CD4-positive, alpha-beta T cell treated with Interleukin-15 for 4 hours (primary cell): ENCODE measurements around the gene GARIN3.
A peak's percentile ranks its signal among the peaks of the same experiment; 100 is the strongest.
"Not testable (repeated sequence)": the region's sequence is repeated elsewhere in the genome, so short reads cannot be mapped to it uniquely, and the experiment has no call there.

Experiments used
- DNase-seq: peaks from one replicate; pipeline ENCODE4 v3.0.0-alpha.2; 2020; ENCODE audit warnings: low spot score

Gene GARIN3

DNA sequence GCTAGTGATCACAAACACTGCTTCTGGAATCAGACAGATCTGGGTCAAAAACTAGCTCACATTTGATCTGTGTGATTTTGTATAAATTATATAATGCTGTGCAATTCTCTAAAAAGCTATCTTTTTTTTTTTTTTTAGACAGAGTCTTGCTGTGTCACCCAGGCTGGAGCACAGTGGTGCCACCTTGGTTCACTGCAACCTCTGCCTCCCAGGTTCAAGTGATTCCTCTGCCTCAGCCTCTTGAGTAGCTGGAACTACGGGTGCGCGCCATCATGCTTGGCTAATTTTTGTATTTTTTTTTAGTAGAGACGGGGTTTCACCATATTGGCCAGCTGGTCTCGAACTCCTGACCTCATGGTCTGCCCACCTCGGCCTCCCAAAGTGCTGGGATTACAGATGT, 19.1 kb upstream of the GARIN3 start:
- DNase-seq: not testable (repeated sequence)

DNA sequence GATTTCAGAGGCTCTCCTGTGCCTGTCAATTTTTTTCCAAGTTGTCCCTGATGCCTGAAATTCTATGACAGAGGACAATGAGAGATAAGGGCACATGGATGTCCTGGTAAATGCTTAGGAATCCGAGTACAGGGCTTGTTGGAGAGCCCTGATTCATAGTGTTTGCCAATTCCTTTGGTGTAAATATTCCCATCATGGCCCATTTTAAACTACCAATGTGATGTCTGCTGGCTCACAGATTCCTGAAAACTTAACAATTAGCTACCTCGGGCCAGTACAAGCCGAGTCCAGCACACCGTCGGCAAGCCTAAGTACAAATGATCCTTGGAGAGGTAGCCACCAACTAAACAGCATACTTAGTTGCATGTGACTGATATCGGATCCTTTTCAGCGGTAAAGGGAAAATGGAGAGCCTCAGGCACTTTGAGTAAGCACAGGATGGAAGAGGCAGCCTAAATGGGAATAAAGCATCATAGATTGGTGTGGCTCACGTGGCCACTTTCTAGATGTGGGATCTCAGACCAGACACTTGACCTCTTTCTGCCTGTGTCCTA, 18.1 kb upstream of the GARIN3 start:
- no peak for DNase-seq

DNA sequence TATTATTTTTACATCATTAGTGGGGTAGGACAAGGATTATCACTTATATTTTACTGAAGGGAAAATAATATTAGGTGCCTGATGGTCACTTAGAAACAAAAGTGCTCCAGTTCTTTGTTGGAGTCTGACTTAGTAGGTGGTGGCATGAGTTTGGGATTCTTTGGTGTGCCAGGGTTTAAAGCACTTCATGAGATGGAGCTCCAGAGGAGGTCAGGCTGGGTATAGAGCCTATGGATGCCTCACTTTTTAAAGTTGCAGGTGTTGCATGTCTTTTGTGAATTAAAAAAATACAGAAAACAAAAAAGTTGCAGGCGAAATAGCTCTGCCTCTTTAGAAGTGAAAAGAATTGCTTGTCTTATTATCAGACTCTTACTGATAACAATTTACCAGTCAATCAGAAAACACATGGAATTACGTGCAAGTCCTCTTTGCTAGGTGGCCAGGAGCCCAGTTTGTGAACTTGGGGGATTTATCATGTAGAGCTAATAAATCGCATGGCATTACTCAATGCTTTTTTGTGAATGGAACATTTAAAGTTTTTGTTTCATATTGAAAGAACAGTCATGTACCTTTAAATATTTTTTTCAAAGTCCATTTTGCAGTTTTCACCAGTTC, 16.2 kb upstream of the GARIN3 start:
- DNase-seq: no peak

DNA sequence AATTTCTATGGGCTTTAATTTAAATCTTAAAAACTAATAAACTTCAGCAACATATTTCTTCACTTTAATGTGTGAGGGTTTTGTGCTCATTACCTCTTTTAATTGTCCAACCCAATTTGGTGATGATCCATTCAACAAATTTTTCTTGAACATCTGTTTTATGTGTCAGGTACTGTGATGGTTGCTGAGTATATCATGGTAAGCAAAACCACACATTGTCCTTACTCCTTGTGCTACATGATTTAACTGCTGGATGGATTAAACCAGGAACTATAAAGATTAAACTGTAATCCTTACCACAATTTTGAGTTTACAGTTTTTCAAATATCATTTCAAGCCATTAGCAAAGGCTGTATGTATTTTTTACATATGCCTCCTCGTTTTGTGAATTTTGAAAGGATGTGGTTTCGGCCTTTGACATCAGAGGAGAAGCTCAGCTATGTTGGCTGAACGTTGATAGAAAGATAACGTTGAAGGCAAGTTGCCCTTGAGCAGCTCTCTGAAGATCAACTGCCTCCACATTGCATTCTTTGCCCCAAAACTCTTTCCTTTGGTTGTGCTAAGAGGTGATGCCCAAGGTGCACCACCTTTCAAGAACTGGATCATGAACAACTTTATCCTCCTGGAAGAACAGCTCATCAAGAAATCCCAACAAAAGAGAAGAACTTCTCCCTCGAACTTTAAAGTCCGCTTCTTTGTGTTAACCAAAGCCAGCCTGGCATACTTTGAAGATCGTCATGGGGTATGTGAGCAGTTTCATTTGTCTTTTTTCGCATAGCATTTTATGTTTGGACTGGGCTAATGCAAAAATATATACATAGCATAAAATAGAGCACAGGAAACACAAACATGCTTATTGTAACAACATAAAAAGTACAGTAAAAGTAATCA, 14.6 kb upstream of the GARIN3 start, which contains the start of gene ITK:
Gene ITK, plus strand, starts transcription at position 467 of the 891 bp plus-strand sequence. Its CDS starts 138 bp downstream, at position 605.
- peak; percentile 78 for DNase-seq

DNA sequence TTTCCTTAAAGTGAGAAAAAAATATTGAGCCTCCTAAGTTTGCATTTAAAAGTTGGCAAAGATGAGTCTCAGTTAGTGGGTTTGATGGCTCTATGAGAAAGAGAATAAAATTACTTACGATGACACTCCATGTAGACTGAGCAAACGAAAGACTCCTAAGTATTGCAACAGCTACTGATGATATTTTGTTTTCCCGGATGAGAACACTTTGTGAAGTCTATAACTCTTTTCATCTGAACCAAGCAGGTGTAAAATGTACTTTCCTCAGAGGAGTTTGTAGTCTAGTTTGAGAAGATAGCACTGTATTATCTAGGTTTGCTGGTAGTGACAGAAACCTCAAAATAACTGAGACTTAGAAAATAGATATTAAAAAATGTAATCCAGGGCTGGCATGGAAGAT, 12.9 kb upstream of the GARIN3 start:
- no peak for DNase-seq

DNA sequence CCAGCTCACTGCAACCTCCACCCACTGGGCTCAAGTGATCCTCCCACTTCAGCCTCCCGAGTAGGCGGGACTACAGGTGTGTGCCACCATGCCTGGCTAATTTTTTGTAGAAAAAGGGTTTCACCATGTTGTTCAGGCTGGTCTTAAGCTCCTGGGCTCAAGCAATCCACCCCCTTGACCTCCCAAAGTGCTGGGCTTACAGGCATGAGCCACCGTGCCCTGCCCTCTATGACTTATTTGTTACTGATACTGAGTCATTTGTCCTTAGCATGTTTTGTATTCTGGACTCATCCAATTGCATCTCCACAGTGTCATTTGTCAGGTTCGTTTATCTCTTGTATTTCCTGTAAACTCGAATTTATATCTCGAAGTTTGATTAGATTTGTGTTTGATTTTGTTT, 11.9 kb upstream of the GARIN3 start:
- no peak for DNase-seq

DNA sequence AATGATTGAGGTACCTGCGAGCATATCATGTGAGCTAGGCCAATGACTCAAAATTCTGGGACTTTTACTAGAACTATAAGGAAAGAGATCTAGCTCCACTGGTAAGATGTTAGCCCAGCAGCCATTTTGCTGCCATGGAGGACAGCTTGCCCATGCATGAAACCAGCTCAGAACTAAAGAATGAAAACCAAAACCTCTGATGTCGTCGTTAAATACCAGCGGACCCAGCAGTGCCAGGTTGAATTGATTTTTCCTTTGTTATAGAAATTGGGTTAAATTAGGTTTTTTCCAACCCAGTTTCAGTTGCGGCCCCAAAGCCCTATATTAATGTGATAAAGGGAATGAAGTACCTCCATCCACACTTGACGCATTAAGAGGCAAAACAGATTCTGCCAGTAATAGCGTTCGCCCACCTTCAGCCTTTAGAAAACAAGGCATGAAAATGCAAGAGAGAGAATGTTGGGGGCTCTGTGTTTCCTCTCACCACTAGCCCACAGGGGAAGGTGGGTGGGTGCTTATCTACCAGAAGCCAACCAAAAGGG, 9.1 kb upstream of the GARIN3 start:
- DNase-seq: no peak

DNA sequence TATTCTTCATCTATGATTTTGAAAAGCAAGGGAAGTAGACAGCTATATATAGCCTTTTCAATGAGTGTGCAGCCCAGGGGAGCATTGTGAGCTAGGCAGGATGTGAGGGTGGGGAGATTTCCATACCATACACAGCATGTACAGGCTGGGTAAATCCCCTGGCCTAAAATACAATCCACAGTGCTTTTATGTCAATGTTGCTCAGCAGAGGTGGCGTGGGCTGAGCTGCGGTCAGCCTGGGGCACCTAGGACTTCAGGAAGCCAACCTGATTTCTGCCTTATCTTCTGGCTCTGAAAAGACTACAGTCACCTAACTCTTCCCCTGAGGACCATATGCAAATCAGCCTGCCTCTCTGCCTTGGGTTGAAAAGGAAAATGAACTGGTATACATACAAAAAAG, 6.3 kb upstream of the GARIN3 start:
- peak; percentile 83 for DNase-seq

DNA sequence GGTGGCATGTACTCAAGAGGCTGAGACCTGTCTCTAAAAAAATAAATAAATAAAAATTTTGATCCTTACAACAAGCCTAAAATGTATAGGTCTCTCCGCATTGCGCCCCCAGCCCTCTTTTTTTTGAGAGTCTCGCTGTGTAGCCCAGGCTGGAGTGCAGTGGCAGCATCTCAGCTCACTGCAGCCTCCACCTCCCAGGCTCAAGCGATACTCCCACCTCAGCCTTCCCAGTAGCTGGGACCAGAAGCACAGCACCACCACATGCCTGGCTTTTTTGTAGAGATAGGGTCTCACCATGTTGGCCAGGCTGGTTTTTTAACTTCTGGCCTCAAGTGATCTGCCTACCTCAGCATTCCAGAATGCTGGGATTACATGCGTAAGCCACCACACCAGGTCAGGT, 2.2 kb upstream of the GARIN3 start:
- DNase-seq: no peak

DNA sequence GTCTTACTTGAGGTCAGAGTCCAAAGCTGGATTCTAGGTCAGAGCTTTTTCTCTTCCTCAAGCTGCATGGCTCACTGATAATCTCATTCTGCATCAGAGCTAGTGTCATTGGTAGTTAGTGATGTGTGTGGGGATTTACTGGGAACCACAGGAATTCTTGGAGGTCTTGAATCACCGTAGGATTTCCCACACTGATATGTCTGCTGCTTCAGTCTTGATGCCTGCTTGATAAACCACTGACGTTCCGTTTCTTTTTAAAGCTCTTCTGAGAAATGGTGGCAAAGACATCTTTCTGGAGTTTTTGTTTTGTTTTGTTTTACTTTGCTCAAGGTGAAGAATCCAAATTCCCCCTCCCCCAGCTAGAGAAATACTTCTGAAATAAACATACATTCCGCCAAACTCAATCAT, 1.2 kb upstream of the GARIN3 start:
- peak; percentile 80 for DNase-seq

DNA sequence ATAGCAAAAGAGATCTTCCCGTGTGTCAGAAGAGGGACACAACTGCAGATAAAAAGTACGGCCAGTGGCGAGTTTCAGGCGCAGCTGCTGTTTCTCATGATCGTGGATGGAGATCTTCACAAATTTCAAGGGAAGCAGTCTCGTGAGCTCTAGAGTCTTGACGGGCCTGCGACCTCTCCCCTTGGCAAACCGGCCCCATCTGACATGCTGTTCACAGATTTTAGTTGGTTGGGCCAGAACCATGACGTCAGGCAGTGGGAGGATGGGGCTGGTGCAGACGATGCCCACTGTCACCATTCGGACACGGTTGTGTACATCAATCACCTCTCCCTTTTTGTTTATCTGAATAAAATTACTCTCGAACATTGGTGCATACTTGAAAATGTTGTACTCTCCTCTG, 396 bp downstream of the GARIN3 start:
- no peak for DNase-seq

DNA sequence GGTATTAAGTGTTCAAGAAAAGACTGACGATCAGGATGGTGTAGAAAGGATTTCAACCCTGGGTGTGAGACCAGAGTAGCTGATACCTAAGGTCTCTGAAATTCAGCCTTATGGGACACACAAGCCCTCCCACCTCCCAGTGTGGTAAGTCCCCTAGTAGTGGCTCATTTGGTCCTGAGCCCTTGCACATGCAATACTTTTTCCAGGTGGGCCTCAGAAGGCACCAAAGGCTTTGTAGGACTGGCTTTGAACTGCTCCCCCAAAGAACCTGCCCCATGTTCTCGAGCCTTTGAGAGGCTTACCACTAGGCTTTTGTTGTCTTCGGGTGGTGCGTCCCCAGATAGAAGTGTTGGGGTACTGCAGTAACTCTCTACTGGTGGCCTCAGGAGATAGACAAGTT, 803 bp downstream of the GARIN3 start:
- DNase-seq: no peak

DNA sequence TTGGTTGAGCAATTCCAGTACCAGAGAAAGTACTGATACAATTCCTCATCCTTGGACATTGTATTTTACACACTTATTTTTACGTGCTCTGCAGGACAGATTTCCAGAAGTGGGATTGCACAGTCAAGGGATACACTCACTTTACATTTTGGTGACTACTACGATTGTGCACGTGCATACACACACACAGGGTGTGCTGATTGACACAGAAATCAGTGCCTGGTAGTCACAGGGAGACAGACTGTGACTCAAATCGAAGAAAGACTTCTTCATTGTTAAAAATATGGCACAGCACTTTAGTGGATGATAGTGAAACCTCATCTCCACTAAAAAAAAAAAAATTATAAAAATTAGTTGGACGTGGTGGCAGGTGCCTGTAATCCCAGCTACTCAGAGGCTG, 1.5 kb downstream of the GARIN3 start:
- no peak for DNase-seq

DNA sequence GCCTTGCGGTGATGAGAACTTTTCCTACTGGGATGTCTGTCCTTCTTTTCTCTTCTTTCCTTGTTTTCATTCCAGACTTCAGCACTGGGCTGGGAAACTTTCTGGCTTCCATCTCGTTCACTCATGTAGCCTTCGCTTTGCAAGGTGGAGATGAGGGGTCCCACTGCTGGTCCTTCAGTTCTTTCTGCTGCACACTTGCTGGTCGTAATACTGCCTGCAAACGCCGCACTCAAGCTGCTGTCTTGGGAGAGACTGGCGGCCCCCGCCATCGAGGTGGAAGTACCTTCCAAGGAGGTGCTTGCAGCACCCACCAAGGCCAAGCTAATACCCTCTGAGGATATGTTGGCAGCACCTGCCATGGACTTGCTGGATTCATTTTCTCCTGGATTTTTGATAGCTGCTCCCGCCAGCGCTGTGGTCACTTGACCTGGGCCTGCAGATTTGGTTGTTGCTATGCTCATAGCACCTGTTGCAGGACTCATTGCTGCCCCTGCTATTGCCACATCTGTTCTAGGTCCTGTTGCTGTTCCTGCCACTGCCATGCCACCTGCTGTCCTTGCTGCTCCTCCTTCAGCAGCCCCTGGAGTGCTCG, 3.0 kb downstream of the GARIN3 start:
- no peak for DNase-seq

DNA sequence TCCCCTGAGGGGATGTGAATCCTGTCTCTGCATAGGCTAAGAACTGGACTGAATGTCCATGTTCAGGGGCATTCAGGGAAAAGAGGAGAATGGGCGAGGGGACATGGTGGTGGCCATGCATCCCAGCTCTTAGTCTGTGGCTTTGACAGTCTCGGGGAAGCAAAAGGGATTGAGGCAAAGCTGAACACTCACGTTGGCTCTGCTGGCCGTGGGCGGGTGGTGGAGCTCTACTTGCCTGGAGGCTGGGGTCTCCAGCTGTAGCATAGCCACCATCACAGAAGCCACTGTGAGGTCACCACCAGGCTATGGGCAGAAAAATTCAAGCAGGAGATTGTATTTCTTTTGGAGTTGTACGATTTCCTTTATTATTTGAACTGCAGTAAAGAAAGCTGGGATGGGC, 4.1 kb downstream of the GARIN3 start:
- DNase-seq: no peak

DNA sequence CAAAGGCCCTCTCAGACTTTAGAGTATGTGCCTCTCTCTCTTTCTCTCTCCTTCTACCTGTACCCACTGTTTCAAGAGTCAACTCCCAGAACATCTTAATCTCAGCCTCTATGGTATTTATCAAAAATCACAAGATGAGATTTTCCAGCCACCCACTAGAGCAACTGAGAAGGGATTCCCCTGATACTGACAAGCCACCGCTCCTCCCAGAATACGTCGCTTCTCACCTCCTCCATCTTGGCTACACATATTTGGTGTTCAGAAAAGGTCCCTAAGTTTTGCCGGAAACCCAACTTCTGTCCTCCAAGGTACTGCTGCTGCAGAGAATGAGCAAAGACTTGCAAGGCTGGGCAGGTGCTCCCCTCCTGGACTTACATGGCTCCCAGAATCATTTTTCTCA, 6.1 kb downstream of the GARIN3 start:
- DNase-seq: peak; percentile 68

DNA sequence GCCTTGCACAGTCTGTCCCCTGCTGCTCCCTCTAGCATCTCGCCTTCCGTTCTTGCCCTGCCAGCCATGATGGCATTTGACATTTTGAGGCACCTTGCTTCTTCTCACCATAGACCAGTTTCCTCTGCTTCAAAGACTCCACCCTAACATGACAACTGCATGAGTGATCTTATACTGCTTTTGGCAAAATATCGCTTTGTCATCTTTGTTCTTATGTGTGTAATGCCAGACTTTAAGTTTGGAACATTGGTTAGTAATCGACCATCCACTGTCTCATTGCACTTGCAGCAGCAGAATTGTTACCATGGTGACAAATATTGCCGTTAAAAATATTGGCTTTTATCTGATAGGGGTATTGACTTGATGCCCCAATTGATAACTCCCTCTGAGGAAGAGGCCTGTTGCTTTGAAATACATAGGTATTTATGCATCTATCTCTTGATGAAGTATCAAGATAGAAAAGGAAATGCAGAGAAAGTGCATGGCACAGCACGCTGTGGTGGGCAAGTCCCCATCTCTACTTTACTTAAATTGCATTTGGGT, 6.8 kb downstream of the GARIN3 start:
- peak; percentile 92 for DNase-seq

DNA sequence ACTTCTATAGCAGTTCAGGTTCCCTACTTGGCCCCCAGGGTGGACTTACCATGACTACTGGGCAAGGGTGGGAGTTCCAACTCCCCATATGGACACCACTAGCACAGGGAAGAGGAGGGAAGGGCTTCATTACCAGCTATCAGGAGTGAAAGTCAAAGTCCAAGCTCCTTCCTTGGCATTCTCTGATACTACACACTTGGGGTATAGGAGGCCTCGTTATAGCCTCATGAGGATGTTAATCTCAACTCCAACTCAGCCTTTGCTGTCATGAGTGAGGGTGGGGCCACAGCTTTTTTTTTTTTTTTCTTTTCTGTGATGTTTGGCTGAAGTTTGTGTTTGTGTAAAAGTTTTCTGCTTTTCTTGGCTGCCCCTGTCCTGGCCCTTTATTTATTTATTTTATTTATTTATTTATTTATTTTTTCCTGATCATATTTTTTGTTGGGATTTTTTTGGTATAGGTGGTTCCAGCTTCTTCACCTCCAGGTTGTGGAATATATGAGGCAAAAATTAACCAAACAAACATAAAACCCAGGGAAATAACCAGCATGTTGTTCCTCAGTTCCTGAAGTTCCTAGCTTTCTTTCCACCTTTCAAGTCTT, 8.7 kb downstream of the GARIN3 start:
- no peak for DNase-seq

DNA sequence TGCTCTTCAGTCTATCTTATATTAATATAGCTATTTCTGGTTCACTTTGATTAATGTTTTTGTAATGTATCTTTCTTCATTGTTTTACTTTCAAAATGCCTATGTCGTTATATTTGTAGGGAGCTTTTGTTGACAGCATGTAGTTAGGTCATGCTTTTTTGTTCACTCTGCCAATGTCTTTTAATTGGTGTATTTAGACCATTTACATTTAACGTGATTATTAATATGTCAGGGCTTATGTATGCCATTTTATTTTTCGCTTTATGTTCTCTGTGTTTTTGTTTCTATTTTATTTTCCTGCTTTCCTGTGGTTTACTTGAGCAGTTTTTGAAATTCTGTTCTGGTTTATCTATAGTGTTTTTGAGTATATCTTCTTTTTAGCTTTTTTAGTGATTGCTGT, 10.8 kb downstream of the GARIN3 start:
- DNase-seq: no peak

DNA sequence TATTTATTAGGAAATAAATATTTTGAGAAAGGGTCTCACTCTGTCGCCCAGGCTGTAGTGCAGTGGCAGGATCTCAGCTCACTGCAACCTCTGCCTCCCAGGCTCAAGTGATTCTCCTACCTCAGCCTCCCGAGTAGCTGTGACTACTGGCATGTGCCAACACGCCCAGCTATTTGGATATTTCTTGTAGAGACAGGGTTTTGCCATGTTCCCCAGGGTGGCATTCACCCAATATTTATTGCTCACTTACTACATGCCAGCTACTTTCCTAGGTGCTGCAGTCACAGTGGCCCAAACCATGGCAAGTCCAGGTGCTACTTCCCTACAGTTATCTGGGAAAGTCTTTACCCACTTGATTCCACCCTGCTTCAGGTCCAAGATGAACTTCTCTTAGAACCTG, 15.1 kb downstream of the GARIN3 start:
- no peak for DNase-seq

DNA sequence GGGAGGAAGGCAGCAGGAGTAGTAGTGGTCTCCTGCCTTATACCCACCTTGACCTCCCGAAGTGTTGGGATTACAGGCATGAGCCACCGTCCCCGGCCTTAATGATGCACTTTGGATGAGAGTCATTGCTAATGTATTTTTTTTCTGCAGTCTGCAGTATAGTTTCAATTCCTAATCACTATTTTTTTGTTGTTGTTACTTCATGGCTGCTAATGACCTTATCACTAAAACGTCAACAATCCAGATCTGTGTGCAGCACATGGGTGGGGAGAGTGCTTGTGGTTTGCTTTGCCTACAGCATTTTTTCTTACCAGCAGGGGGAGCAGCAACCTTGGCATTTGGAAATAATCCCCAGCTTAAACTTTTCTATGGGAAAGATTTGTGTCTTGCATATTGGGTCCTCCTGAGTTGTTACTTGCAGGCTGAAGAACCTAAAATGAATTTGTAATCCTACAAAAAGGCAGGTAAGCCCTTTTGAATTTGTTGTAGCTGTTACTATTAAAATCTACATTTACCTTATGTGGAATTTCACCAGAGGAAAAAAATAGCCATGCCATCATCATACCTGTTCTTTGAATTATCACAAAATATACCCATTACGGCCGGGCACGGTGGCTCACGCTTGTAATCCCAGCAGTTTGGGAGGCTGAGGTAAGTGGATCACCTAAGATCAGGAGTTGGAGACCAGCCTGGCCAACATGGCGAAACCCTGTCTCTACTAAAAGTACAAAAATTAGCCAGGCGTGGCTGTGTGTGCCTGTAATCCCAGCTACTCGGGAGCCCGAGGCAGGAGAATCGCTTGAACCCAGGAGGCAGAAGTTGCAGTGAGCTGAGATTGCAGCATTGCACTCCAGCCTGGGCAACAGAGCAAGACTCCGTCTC, 17.1 kb downstream of the GARIN3 start:
- DNase-seq: peak; percentile 91
